Mesodermal cell (in vitro differentiated cells): ENCODE data around the gene OR9A2.

Experiments used
- H3K27ac ChIP-seq: 2 replicates; pipeline ENCODE4 v1.7.0; 2013; ENCODE audit warnings: mild to moderate bottlenecking, low read depth, low read length, moderate library complexity; ENCODE audit not compliant: severe bottlenecking
- H3K36me3 ChIP-seq: 2 replicates; pipeline ENCODE4 v1.7.1; 2013; ENCODE audit warnings: mild to moderate bottlenecking, low read length, moderate library complexity; ENCODE audit not compliant: control insufficient read depth, insufficient read depth
- H3K4me1 ChIP-seq: one replicate; pipeline ENCODE4 v1.7.1; 2013; ENCODE audit warnings: mild to moderate bottlenecking, low read length; ENCODE audit not compliant: insufficient read depth, control insufficient read depth, poor library complexity, severe bottlenecking
- H3K4me3 ChIP-seq: 2 replicates; pipeline ENCODE4 v1.7.0; 2013; ENCODE audit warnings: low read length, control low read depth, mild to moderate bottlenecking; ENCODE audit not compliant: insufficient read depth, poor library complexity, severe bottlenecking; ENCODE audit errors: extremely low read depth
- H3K9me3 ChIP-seq: 2 replicates; pipeline ENCODE4 v1.7.1; 2013; ENCODE audit warnings: mild to moderate bottlenecking, low read length, moderate library complexity; ENCODE audit not compliant: control insufficient read depth
- WGBS, 2 experiments: methylation state at CpG; one replicate each; pipeline ENCODE4 v1.1.5; 2013; ENCODE audit warnings: missing lambda C conversion rate in 2 of 2; ENCODE audit not compliant: insufficient coverage in 2 of 2; 5-methylcytosine and 5-hydroxymethylcytosine counted together

OR9A2 gene

GRCh38 chr7:143023047-143023446 lies 3.9 kb downstream of the OR9A2 start:
- Histone ChIP-seq H3K36me3 (no peaks in the 10 kb centered on the region), H3K4me3 (no peak overlapping the region), H3K27ac (no peak overlapping the region), H3K9me3 (no peaks in the 10 kb centered on the region), H3K4me1 (no peaks in the 10 kb centered on the region)

DNA sequence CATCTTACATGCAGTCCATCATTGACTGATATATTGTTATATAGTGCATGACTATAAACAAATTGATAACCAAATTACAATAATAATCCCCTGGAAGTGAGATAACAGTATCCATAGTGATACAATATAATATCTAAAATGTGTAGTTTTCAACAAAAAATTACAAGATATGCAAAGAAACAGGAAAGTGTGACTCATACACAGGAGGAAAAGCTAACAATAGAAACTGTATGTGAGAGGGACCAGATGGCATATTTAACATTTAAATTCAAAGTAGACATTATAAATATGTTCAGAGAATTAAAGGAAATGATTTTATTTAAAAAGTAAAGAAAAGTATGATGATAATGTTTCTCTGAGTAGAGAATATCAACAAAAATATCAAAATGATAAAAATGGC lies 8.0 kb downstream of the OR9A2 start:
- no peaks in the 10 kb centered on the region for H3K36me3 ChIP-seq
- no peak overlapping the region for H3K27ac ChIP-seq
- no peak overlapping the region for H3K4me3 ChIP-seq
- H3K9me3 ChIP-seq, result no peaks in the 10 kb centered on the region
- H3K4me1 ChIP-seq, result peaks cover 4% of the 10 kb centered on the region

GRCh38 chr7:143016996-143017395 lies 9.9 kb downstream of the OR9A2 start:
- Histone ChIP-seq H3K27ac (no peak overlapping the region), H3K9me3 (no peaks in the 10 kb centered on the region), H3K4me3 (no peak overlapping the region), H3K4me1 (peaks cover 6% of the 10 kb centered on the region), H3K36me3 (no peaks in the 10 kb centered on the region)
- WGBS, 2 experiments, result 100% methylated on average over 1 to 2 of the region's 2 CpGs

GRCh38 chr7:143015926-143016490 lies 10.9 kb downstream of the OR9A2 start:
- Histone ChIP-seq H3K27ac (no peak overlapping the region), H3K9me3 (no peaks in the 10 kb centered on the region), H3K4me1 (peaks cover 6% of the 10 kb centered on the region), H3K4me3 (no peak overlapping the region), H3K36me3 (no peaks in the 10 kb centered on the region)
- 100% methylated on average over 1 of the region's 3 CpGs; no CpG with 5 or more reads in 1 of the 2 experiments for WGBS, 2 experiments

GRCh38 chr7:143015084-143015483 lies 11.8 kb downstream of the OR9A2 start:
- Histone ChIP-seq H3K4me1 (peaks cover 6% of the 10 kb centered on the region), H3K36me3 (no peaks in the 10 kb centered on the region), H3K9me3 (no peaks in the 10 kb centered on the region), H3K27ac (no peak overlapping the region), H3K4me3 (no peak overlapping the region)
- WGBS, 2 experiments, result 20 to 65% methylated on average over 1 to 2 of the region's 2 CpGs

DNA sequence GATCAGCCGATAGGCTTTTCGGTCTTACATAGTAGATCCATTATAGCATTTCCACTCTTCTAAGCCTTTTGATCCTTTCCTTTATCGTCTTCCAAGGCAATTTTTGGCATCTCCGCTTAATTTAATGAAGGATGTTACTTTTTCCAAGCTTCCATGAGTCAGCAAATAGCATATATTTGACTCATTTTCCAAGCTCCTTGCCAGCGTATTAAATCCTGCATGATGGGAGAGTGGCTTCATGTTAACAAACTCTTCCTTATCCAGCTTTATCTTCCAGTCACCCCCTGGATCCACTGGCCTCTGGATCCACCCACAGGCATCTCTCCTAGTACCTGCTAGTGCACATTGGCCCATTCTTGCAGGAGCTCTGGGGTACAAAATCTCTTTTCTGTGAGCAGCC lies 13.0 kb downstream of the OR9A2 start:
- Histone ChIP-seq H3K9me3 (no peaks in the 10 kb centered on the region), H3K4me3 (no peak overlapping the region), H3K4me1 (peaks cover 10% of the 10 kb centered on the region), H3K27ac (no peak overlapping the region), H3K36me3 (no peaks in the 10 kb centered on the region)
- WGBS, 2 experiments, result 90 to 100% methylated on average over 2 to 4 of the region's 5 CpGs

- Histone ChIP-seq H3K9me3 (no peaks in the 10 kb centered on the region), H3K4me1 (peaks cover 10% of the 10 kb centered on the region), H3K4me3 (no peak overlapping the region), H3K27ac (no peak overlapping the region), H3K36me3 (no peaks in the 10 kb centered on the region)
- 100% methylated on average over 1 of the region's 1 CpG for WGBS, 2 experiments
Measured at GRCh38 chr7:143013473-143013872, 13.5 kb downstream of the OR9A2 start.

- no peak overlapping the region for H3K27ac ChIP-seq
- WGBS, 2 experiments, result 93 to 97% methylated on average over 4 of the region's 4 CpGs
- no peaks in the 10 kb centered on the region for H3K9me3 ChIP-seq
- H3K4me1 ChIP-seq, result peaks cover 10% of the 10 kb centered on the region
- no peak overlapping the region for H3K4me3 ChIP-seq
- H3K36me3 ChIP-seq, result no peaks in the 10 kb centered on the region
Measured at GRCh38 chr7:143012409-143012808, 14.5 kb downstream of the OR9A2 start.

DNA sequence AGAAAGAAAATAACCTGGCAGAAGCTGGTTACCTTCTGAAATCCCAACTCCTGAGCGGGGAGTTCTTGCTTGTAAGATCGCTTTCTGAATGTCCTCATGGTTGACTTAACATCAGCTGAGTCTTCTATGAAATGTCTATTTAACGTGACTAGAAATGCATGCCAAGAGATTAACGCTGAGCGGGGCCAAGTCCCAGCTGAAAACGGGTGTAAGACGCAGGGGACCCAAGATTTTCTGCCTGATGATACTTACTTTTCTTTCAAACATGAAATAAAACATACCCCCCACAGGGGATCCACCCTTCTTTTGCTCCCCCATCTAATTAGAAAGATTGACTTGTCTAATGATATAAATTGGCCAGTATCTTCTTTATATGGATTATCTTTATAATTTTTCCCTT lies 14.9 kb downstream of the OR9A2 start:
- Histone ChIP-seq H3K9me3 (no peaks in the 10 kb centered on the region), H3K36me3 (no peaks in the 10 kb centered on the region), H3K4me3 (no peak overlapping the region), H3K27ac (no peak overlapping the region), H3K4me1 (peaks cover 10% of the 10 kb centered on the region)
- WGBS, 2 experiments, result 91% methylated on average over 3 to 7 of the region's 7 CpGs

- Histone ChIP-seq H3K27ac (no peak overlapping the region), H3K9me3 (no peaks in the 10 kb centered on the region), H3K4me3 (no peak overlapping the region), H3K36me3 (no peaks in the 10 kb centered on the region), H3K4me1 (peaks cover 7% of the 10 kb centered on the region)
- WGBS, 2 experiments, result 60 to 83% methylated on average over 14 to 17 of the region's 24 CpGs
Measured at GRCh38 chr7:143008007-143008901, 18.7 kb downstream of the OR9A2 start.

GRCh38 chr7:143005632-143006260 lies 21.2 kb downstream of the OR9A2 start:
- no peaks in the 10 kb centered on the region for H3K9me3 ChIP-seq
- WGBS, 2 experiments, result 74 to 84% methylated on average over 3 to 4 of the region's 6 CpGs
- H3K36me3 ChIP-seq, result no peaks in the 10 kb centered on the region
- no peak overlapping the region for H3K27ac ChIP-seq
- peaks cover 7% of the 10 kb centered on the region for H3K4me1 ChIP-seq
- no peak overlapping the region for H3K4me3 ChIP-seq
